HEK293 (cell line): ENCODE data around the gene NMT2.

Experiments
- CTCF ChIA-PET: fragments of 350-600 bp; formaldehyde crosslinking; extraction: SDS; loops from one replicate; lab custom pipeline; 2021; ENCODE audit warnings: antibody characterized with exemption; lab: Yijun Ruan, JAX
- POLR2A ChIA-PET: fragments of 300-600 bp; formaldehyde crosslinking; extraction: SDS; loops from one replicate; lab custom pipeline; 2020; ENCODE audit warnings: antibody characterized with exemption, inconsistent platforms; lab: Yijun Ruan, JAX
- H3K27ac ChIP-seq: fragments of 200-500 bp; sonication (Bioruptor generic); 2 replicates; pipeline ENCODE4 v1.5.1; 2014; ENCODE audit warnings: low read depth, low read length, control low read depth, inconsistent platforms; ENCODE audit errors: extremely low read depth
- H3K36me3 ChIP-seq, 2 experiments: fragments of 200-500 bp in 1 of 2; sonication (Bioruptor generic) in 1 of 2; 1 replicate in 1 of 2; 2 replicates in 1 of 2; pipeline ENCODE4 v1.5.1; 2014 to 2017; ENCODE audit warnings: inconsistent platforms in 2 of 2, low read length in 2 of 2; ENCODE audit not compliant: control insufficient read depth in 2 of 2, insufficient read depth in 1 of 2
- H3K4me1 ChIP-seq: fragments of 200-500 bp; sonication (Bioruptor generic); 2 replicates; pipeline ENCODE4 v1.5.1; 2014; ENCODE audit warnings: mild to moderate bottlenecking, low read length, inconsistent platforms; ENCODE audit not compliant: control insufficient read depth, insufficient read depth
- H3K4me3 ChIP-seq: 2 replicates; pipeline ENCODE4 v1.5.1; 2011; ENCODE audit warnings: low read depth, mild to moderate bottlenecking, control low read depth, low read length, moderate library complexity
- H3K9me3 ChIP-seq: fragments of 200-500 bp; sonication (Bioruptor generic); 2 replicates; pipeline ENCODE4 v1.5.1; 2014; ENCODE audit warnings: low read depth, low read length, inconsistent platforms; ENCODE audit not compliant: control insufficient read depth, insufficient read depth
- BCL11A ChIP-seq: fragments of 450-650 bp; formaldehyde crosslinking; IDR thresholded peaks from 2 replicates; pipeline ENCODE4 v1.5.1; 2016; ENCODE audit warnings: low read depth, missing biosample characterization, missing genetic modification characterization
- GLIS2 ChIP-seq: fragments of 450-650 bp; formaldehyde crosslinking; IDR thresholded peaks from 2 replicates; pipeline ENCODE4 v1.5.1; 2016; ENCODE audit warnings: missing biosample characterization, missing genetic modification characterization
- KLF7 ChIP-seq: fragments of 450-650 bp; formaldehyde crosslinking; IDR thresholded peaks from 2 replicates; pipeline ENCODE4 v1.5.1; 2016; ENCODE audit warnings: missing biosample characterization, missing genetic modification characterization, borderline replicate concordance
- MEIS1 ChIP-seq: sonication (generic); formaldehyde crosslinking; IDR thresholded peaks from 2 replicates; pipeline ENCODE4 v1.8.1; 2022; ENCODE audit warnings: missing genetic modification reagents, mild to moderate bottlenecking, borderline replicate concordance
- PRDM1 ChIP-seq: fragments of 450-650 bp; formaldehyde crosslinking; IDR thresholded peaks from 2 replicates; pipeline ENCODE4; 2016; ENCODE audit warnings: missing biosample characterization, missing genetic modification characterization
- ZFP41 ChIP-seq: fragments of 450-650 bp; formaldehyde crosslinking; IDR thresholded peaks from 2 replicates; pipeline ENCODE4 v1.5.1; 2016; ENCODE audit warnings: missing biosample characterization, missing genetic modification characterization, borderline replicate concordance
- ZNF133 ChIP-seq: fragments of 450-650 bp; formaldehyde crosslinking; IDR thresholded peaks from 2 replicates; pipeline ENCODE4 v1.5.1; 2016; ENCODE audit warnings: missing biosample characterization, missing genetic modification characterization
- ZNF138 ChIP-seq: fragments of 450-650 bp; formaldehyde crosslinking; IDR thresholded peaks from 2 replicates; pipeline ENCODE4 v1.5.1; 2016; ENCODE audit warnings: missing biosample characterization, missing genetic modification characterization, borderline replicate concordance
- ZNF335 ChIP-seq: fragments of 450-650 bp; formaldehyde crosslinking; conservative IDR thresholded peaks from 2 replicates; pipeline ENCODE4 v1.5.1; 2016; ENCODE audit warnings: missing biosample characterization, missing genetic modification characterization
- ZNF354C ChIP-seq: fragments of 450-650 bp; formaldehyde crosslinking; IDR thresholded peaks from 2 replicates; pipeline ENCODE4 v1.5.1; 2016; ENCODE audit warnings: missing biosample characterization, missing genetic modification characterization, low read depth, borderline replicate concordance
- ZNF366 ChIP-seq: fragments of 450-650 bp; formaldehyde crosslinking; conservative IDR thresholded peaks from 2 replicates; pipeline ENCODE4 v1.5.1; 2016; ENCODE audit warnings: missing biosample characterization, missing genetic modification characterization
- ZNF426 ChIP-seq: fragments of 450-650 bp; formaldehyde crosslinking; IDR thresholded peaks from 2 replicates; pipeline ENCODE4 v1.5.1; 2017; ENCODE audit warnings: missing biosample characterization, missing genetic modification characterization, mild to moderate bottlenecking, inconsistent platforms, moderate library complexity
- ZNF510 ChIP-seq: fragments of 450-650 bp; formaldehyde crosslinking; IDR thresholded peaks from 2 replicates; pipeline ENCODE4 v1.5.1; 2018; ENCODE audit warnings: mild to moderate bottlenecking, missing genetic modification characterization, missing biosample characterization; ENCODE audit not compliant: insufficient replicate concordance
- ZNF544 ChIP-seq: fragments of 450-650 bp; formaldehyde crosslinking; IDR thresholded peaks from 2 replicates; pipeline ENCODE4 v1.5.0; 2017; ENCODE audit warnings: missing biosample characterization, missing genetic modification characterization
- ZNF670 ChIP-seq: fragments of 450-650 bp; formaldehyde crosslinking; IDR thresholded peaks from 2 replicates; pipeline ENCODE4 v1.5.1; 2016; ENCODE audit warnings: missing biosample characterization, missing genetic modification characterization, low read depth
- ZNF830 ChIP-seq: fragments of 450-650 bp; IDR thresholded peaks from 2 replicates; pipeline ENCODE4 v1.5.0; 2018; ENCODE audit warnings: missing biosample characterization, missing genetic modification characterization, low read depth, mild to moderate bottlenecking, moderate library complexity
- ZSCAN16 ChIP-seq: fragments of 450-650 bp; formaldehyde crosslinking; IDR thresholded peaks from 2 replicates; pipeline ENCODE4 v1.5.1; 2016; ENCODE audit warnings: missing biosample characterization, missing genetic modification characterization
- ZXDB ChIP-seq: fragments of 450-650 bp; formaldehyde crosslinking; IDR thresholded peaks from 2 replicates; pipeline ENCODE4 v1.5.1; 2016; ENCODE audit warnings: missing biosample characterization, missing genetic modification characterization
- TF ChIP-seq, protein P1 (sequence below): fragments of 450-650 bp; IDR thresholded peaks from 2 replicates; pipeline ENCODE4 v1.5.1; 2018; ENCODE audit warnings: missing biosample characterization, missing genetic modification characterization

NMT2 gene

DNA sequence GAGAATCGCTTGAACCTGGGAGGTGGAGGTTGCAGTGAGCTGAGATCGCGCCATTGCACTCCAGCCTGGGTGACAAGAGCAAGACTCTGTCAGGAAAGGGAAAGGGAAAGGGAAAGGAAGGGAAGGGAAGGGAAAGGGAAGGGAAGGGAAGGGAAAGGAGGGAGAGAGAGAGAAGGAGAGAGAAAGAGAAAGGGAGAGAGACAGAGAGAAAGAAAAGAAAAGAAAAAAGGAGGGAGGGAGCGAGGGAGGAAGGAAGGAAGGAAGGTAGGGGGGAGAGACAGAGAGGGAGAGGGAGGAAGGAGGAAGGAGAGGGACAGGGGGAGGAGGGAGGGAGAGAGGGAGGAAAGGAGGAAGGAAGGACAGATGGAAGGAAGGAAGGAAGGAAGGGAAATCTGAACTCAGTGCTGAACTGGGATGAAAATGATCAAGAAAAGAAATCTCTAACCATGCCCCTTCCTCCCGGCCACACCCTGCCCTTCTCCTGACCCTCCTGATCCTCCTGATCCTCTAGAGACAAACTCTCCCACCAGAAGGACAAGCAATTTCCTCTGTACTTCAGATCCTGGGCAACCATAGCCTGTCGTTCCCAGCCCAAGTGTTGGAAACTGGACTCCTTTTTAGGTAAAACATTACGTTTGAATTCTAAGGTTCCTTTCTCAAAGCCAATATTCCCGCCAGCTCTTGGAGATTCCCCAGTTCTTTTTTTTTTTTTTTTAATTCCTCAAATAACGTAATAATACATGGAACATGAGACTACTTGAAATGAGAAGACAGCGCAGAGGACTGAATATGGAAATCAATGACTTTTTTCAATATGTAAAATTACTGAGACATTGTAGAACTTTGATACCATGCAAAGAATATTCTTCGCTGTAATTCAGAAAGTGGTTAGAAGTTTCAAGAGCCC lies 32.1 kb downstream of the NMT2 start:
- CTCF ChIA-PET = interaction anchor here (0.9 kb wide), 1 partner anchor 30 kb away, joined by 3 read pairs; no protein-coding TSS in a partner anchor
- POLR2A ChIA-PET = interaction anchor here (0.7 kb wide), 1 partner anchor 16 kb away, joined by 3 read pairs; no protein-coding TSS in a partner anchor
- 0 out of 2 replicates have a peak, but pooled peaks cover under 1% of the 10 kb centered on the region for H3K4me1 ChIP-seq
- H3K4me3 ChIP-seq = no peak overlapping the region
- TF ChIP-seq ZFP41 (tag by site-specific recombination) (no peak), ZNF133 (tag by site-specific recombination) (no peak), PRDM1 (peak; percentile 100), MEIS1 (CRISPR knock-in tag) (no peak), ZXDB (tag by site-specific recombination) (no peak), ZNF335 (tag by site-specific recombination) (no peak), ZNF366 (peak; percentile 87), ZNF544 (tag by site-specific recombination) (no peak), KLF7 (tag by site-specific recombination) (no peak)
- TF ChIP-seq, all 188 proteins: peak for 2
- Histone ChIP-seq H3K9me3 (no peaks in the 10 kb centered on the region), H3K36me3 (peaks cover 26 to 61% of the 10 kb centered on the region in 2 experiments), H3K27ac (no peak overlapping the region)

DNA sequence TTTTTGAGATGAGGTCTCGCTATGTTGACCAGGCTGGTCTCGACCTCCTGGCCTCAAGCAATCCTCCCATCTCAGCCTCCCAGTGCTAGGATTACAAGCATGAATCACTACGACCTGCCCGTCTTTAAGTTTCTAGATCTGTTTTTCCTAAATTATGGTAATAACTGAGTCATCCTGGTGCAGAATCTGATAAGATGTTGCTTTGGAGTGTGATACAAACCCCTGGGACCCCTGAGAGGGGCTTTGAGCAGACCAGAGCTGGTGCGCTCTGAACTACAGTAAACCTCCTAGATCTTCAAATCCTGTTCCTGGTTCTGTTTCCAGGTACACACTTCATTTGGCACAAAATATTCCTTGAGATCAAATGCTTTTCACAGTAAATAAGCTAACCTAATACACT lies 37.2 kb downstream of the NMT2 start:
- H3K27ac ChIP-seq = no peak overlapping the region
- H3K9me3 ChIP-seq = no peaks in the 10 kb centered on the region
- H3K36me3 ChIP-seq = peaks cover 32 to 78% of the 10 kb centered on the region in 2 experiments
- no peaks in the 10 kb centered on the region for H3K4me1 ChIP-seq
- no peak overlapping the region for H3K4me3 ChIP-seq
- POLR2A ChIA-PET = no interaction called here
- CTCF ChIA-PET = interaction anchor here (0.6 to 0.7 kb wide), 3 partner anchors 11 to 172 kb away, joined by 3 read pairs; partner anchors contain the start of gene MEIG1
- TF ChIP-seq ZNF510 (tag by site-specific recombination) = peak; percentile 95
- no peak for TF ChIP-seq GLIS2 (tag by site-specific recombination)
- no peak for TF ChIP-seq ZNF670 (tag by site-specific recombination)
- no peak for TF ChIP-seq BCL11A (tag by site-specific recombination)

DNA sequence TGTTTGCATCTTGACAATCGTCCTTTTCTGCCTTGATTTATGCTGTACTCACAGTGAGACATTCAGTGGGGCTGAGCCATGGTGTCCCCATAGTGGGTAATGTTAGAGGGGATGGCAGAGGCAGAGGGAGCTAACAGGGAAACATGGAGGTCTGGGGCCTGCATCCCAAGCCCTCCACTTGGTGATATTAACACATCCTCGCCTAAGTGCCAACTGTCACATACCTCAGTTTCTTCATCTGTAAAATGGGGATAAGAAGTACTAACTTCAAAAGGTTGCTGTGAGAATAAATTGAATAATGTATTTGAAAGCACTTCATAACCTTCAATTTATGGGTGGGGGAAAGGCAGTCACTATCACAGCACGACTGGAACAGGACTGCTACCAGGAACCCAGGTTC lies 43.6 kb downstream of the NMT2 start:
- H3K4me1 ChIP-seq = no peaks in the 10 kb centered on the region
- ChIA-PET POLR2A (no interaction called here), CTCF (no interaction called here)
- H3K36me3 ChIP-seq = peaks cover 13 to 69% of the 10 kb centered on the region in 2 experiments
- no peak overlapping the region for H3K27ac ChIP-seq
- TF ChIP-seq ZNF138 (tag by site-specific recombination) (no peak), ZNF354C (tag by site-specific recombination) (no peak), ZNF426 (tag by site-specific recombination) (no peak), ZNF830 (tag by site-specific recombination) (no peak), ZSCAN16 (tag by site-specific recombination) (no peak)
- TF ChIP-seq, protein P1, sequence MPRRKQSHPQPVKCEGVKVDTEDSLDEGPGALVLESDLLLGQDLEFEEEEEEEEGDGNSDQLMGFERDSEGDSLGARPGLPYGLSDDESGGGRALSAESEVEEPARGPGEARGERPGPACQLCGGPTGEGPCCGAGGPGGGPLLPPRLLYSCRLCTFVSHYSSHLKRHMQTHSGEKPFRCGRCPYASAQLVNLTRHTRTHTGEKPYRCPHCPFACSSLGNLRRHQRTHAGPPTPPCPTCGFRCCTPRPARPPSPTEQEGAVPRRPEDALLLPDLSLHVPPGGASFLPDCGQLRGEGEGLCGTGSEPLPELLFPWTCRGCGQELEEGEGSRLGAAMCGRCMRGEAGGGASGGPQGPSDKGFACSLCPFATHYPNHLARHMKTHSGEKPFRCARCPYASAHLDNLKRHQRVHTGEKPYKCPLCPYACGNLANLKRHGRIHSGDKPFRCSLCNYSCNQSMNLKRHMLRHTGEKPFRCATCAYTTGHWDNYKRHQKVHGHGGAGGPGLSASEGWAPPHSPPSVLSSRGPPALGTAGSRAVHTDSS = no peak
- no peaks in the 10 kb centered on the region for H3K9me3 ChIP-seq
- H3K4me3 ChIP-seq = no peak overlapping the region
